ENCODE results near the gene PDE4B. TPM values are rescaled to one million over a fixed set of nuclear protein-coding genes. Genes with fewer than 3 reads are reported as not detected.

The PDE4B gene
- total and polyA plus RNA-seq, 2 donors from 2014 or later = 2.0 to 8.7 TPM

DNA sequence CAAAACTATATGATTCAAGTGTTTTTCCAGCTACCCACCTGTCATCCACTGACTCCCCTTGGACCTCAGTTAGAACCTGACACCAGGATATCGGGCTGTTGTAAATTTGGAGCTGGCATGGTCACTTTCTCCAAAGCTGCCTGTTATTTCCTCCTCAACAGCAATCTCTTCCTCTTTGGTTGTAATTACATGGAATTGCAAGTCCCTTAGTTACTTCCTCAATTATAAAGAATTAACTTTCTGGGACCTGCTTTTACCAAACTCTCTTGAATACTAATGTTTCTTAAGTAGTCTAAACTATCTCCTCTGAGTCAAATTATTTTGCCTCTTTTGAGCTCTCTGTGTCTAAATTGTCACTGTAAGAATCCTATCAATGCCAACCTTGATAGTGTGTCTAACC lies 590.9 kb downstream of the PDE4B start:
- no peaks in the 10 kb centered on the region for H3K4me1 ChIP-seq (ENCODE audit: control insufficient read depth in 2 of 3, insufficient read depth in 2 of 3, low read depth in 1 of 3, low read length in 3 of 3)
- H3K4me3 ChIP-seq (ENCODE audit: low read length in 3 of 3) = no peak overlapping the region
- H3K9me3 ChIP-seq (ENCODE audit: control insufficient read depth in 2 of 3, insufficient read depth in 1 of 3, low read length in 3 of 3) = no peaks in the 10 kb centered on the region
- FAIRE-seq = no peak
- no peaks in the 10 kb centered on the region for H3K27me3 ChIP-seq (ENCODE audit: control insufficient read depth, insufficient read depth, low read length)
- no peaks in the 10 kb centered on the region for H3K36me3 ChIP-seq (ENCODE audit: control insufficient read depth in 2 of 3, insufficient read depth in 3 of 3, low read length in 3 of 3)
- TF ChIP-seq, protein P1, sequence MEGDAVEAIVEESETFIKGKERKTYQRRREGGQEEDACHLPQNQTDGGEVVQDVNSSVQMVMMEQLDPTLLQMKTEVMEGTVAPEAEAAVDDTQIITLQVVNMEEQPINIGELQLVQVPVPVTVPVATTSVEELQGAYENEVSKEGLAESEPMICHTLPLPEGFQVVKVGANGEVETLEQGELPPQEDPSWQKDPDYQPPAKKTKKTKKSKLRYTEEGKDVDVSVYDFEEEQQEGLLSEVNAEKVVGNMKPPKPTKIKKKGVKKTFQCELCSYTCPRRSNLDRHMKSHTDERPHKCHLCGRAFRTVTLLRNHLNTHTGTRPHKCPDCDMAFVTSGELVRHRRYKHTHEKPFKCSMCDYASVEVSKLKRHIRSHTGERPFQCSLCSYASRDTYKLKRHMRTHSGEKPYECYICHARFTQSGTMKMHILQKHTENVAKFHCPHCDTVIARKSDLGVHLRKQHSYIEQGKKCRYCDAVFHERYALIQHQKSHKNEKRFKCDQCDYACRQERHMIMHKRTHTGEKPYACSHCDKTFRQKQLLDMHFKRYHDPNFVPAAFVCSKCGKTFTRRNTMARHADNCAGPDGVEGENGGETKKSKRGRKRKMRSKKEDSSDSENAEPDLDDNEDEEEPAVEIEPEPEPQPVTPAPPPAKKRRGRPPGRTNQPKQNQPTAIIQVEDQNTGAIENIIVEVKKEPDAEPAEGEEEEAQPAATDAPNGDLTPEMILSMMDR (IDR thresholded peaks at IDR 0.05; ENCODE audit: borderline replicate concordance, extremely low read depth, insufficient read depth) = no peak
- no peak overlapping the region for H3K27ac ChIP-seq (ENCODE audit: low read depth in 2 of 2, low read length in 2 of 2)
- no peak overlapping the region for H3K9ac ChIP-seq (ENCODE audit: low read length in 3 of 3)
- intact Hi-C loops (cut with DNase I) = no loop called here
- no peak for DNase-seq

- Histone ChIP-seq H3K27me3 (ENCODE audit: control insufficient read depth, insufficient read depth, low read length) (no peaks in the 10 kb centered on the region), H3K27ac (ENCODE audit: low read depth in 2 of 2, low read length in 2 of 2) (no peak overlapping the region), H3K4me1 (ENCODE audit: control insufficient read depth in 2 of 3, insufficient read depth in 2 of 3, low read depth in 1 of 3, low read length in 3 of 3) (no peaks in the 10 kb centered on the region), H3K9me3 (ENCODE audit: control insufficient read depth in 2 of 3, insufficient read depth in 1 of 3, low read length in 3 of 3) (no peaks in the 10 kb centered on the region), H3K9ac (ENCODE audit: low read length in 3 of 3) (no peak overlapping the region), H3K4me3 (ENCODE audit: low read length in 3 of 3) (no peak overlapping the region), H3K36me3 (ENCODE audit: control insufficient read depth in 2 of 3, insufficient read depth in 3 of 3, low read length in 3 of 3) (no peaks in the 10 kb centered on the region)
- intact Hi-C loops (cut with DNase I) = no loop called here
- DNase-seq (no peak), FAIRE-seq (no peak)
- TF ChIP-seq, protein P1 (IDR thresholded peaks at IDR 0.05; ENCODE audit: borderline replicate concordance, extremely low read depth, insufficient read depth) = no peak
Measured at GRCh38 chr1:66384258-66384921, 591.7 kb downstream of the PDE4B start.

DNA sequence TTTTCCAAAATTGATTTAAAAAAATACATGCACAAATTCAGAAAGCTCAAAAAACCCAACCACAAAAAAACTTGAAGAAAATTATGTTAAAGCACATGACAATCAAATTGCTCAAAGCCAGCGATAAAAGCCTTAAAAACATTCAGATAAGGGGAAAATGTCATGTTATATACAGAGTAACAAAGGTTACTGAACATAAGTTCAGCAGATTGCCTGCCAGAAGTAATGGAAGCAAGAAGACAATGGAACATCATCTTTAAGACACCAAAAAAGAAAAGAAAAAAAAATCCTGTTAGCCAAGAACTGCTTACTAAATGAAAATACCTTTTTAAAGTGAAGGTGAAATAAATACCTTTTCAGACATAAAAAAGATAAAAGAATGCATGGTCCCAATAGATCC lies 594.0 kb downstream of the PDE4B start:
- Histone ChIP-seq H3K9ac (ENCODE audit: low read length in 3 of 3) (no peak overlapping the region), H3K36me3 (ENCODE audit: control insufficient read depth in 2 of 3, insufficient read depth in 3 of 3, low read length in 3 of 3) (no peaks in the 10 kb centered on the region), H3K4me1 (ENCODE audit: control insufficient read depth in 2 of 3, insufficient read depth in 2 of 3, low read depth in 1 of 3, low read length in 3 of 3) (no peaks in the 10 kb centered on the region), H3K4me3 (ENCODE audit: low read length in 3 of 3) (no peak overlapping the region), H3K9me3 (ENCODE audit: control insufficient read depth in 2 of 3, insufficient read depth in 1 of 3, low read length in 3 of 3) (no peaks in the 10 kb centered on the region), H3K27ac (ENCODE audit: low read depth in 2 of 2, low read length in 2 of 2) (no peak overlapping the region), H3K27me3 (ENCODE audit: control insufficient read depth, insufficient read depth, low read length) (no peaks in the 10 kb centered on the region)
- TF ChIP-seq, protein P1 (IDR thresholded peaks at IDR 0.05; ENCODE audit: borderline replicate concordance, extremely low read depth, insufficient read depth) = no peak
- no peak for DNase-seq
- intact Hi-C loops (cut with DNase I) = no loop called here
- FAIRE-seq = no peak

DNA sequence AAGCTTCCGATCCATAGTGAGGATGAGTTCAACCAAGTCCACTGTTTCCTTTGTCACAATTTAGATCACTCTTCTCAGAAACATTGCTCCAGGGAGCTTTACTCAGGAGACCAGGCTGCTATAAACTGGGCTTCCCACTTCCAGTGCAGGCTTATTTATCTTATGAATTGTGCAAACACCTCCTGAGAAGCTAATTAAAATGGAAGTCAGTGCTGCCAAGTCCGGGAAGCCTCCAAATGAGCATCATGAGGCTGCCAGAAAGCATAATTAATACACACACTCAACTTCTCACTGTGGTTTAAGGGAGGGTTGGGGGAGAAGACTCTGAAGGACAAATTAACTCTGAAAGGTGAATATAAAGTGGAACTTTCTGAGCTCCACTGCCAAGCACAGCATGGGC lies 596.2 kb downstream of the PDE4B start:
- H3K4me3 ChIP-seq (ENCODE audit: low read length in 3 of 3) = no peak overlapping the region
- H3K27ac ChIP-seq (ENCODE audit: low read depth in 2 of 2, low read length in 2 of 2) = no peak overlapping the region
- TF ChIP-seq, protein P1 (IDR thresholded peaks at IDR 0.05; ENCODE audit: borderline replicate concordance, extremely low read depth, insufficient read depth) = no peak
- no peak overlapping the region for H3K9ac ChIP-seq (ENCODE audit: low read length in 3 of 3)
- H3K36me3 ChIP-seq (ENCODE audit: control insufficient read depth in 2 of 3, insufficient read depth in 3 of 3, low read length in 3 of 3) = no peaks in the 10 kb centered on the region
- H3K4me1 ChIP-seq (ENCODE audit: control insufficient read depth in 2 of 3, insufficient read depth in 2 of 3, low read depth in 1 of 3, low read length in 3 of 3) = no peaks in the 10 kb centered on the region
- intact Hi-C loops (cut with DNase I) = no loop called here
- FAIRE-seq (no peak), DNase-seq (no peak)
- no peaks in the 10 kb centered on the region for H3K27me3 ChIP-seq (ENCODE audit: control insufficient read depth, insufficient read depth, low read length)
- H3K9me3 ChIP-seq (ENCODE audit: control insufficient read depth in 2 of 3, insufficient read depth in 1 of 3, low read length in 3 of 3) = no peaks in the 10 kb centered on the region

Measured in kidney (tissue), 14 donors.